ENCODE results near the gene CCSER1. TPM values are rescaled to one million over a fixed set of nuclear protein-coding genes. Genes with fewer than 3 reads are reported as not detected.
"Not testable (repeated sequence)": the region's sequence is repeated elsewhere in the genome, so short reads cannot be mapped to it uniquely, and the experiment has no call there.

Gene CCSER1
- total RNA-seq, 1 donor from 2014 or later: not detected

- not testable (repeated sequence) for DNase-seq (ENCODE audit: low read depth)
Measured at GRCh38 chr4:90911724-90912434, 784.7 kb downstream of the CCSER1 start.

GRCh38 chr4:90922174-90922573 lies 795.0 kb downstream of the CCSER1 start:
- DNase-seq (ENCODE audit: low read depth): no peak

GRCh38 chr4:90926957-90927356 lies 799.8 kb downstream of the CCSER1 start:
- no peak for DNase-seq (ENCODE audit: low read depth)

GRCh38 chr4:90943311-90943710 lies 816.1 kb downstream of the CCSER1 start:
- DNase-seq (ENCODE audit: low read depth): no peak

GRCh38 chr4:90946945-90947344 lies 819.8 kb downstream of the CCSER1 start:
- no peak for DNase-seq (ENCODE audit: low read depth)

- DNase-seq (ENCODE audit: low read depth): no peak
Measured at GRCh38 chr4:90950385-90950841, 823.2 kb downstream of the CCSER1 start.

- no peak for DNase-seq (ENCODE audit: low read depth)
Measured at GRCh38 chr4:90951037-90951436, 823.8 kb downstream of the CCSER1 start.

- peak; percentile 33 for DNase-seq (ENCODE audit: low read depth)
Measured at GRCh38 chr4:90958256-90958895, 831.2 kb downstream of the CCSER1 start.

GRCh38 chr4:90960433-90960832 lies 833.2 kb downstream of the CCSER1 start:
- no peak for DNase-seq (ENCODE audit: low read depth)

- no peak for DNase-seq (ENCODE audit: low read depth)
Measured at GRCh38 chr4:90960840-90961239, 833.6 kb downstream of the CCSER1 start.

- no peak for DNase-seq (ENCODE audit: low read depth)
Measured at GRCh38 chr4:90970021-90970420, 842.8 kb downstream of the CCSER1 start.

- no peak for DNase-seq (ENCODE audit: low read depth)
Measured at GRCh38 chr4:90977726-90978125, 850.5 kb downstream of the CCSER1 start.

- DNase-seq (ENCODE audit: low read depth): no peak
Measured at GRCh38 chr4:90979556-90979955, 852.4 kb downstream of the CCSER1 start.

- DNase-seq (ENCODE audit: low read depth): no peak
Measured at GRCh38 chr4:90982813-90983212, 855.6 kb downstream of the CCSER1 start.

GRCh38 chr4:90990284-90990683 lies 863.1 kb downstream of the CCSER1 start:
- DNase-seq (ENCODE audit: low read depth): no peak

GRCh38 chr4:90992213-90992612 lies 865.0 kb downstream of the CCSER1 start:
- no peak for DNase-seq (ENCODE audit: low read depth)

- DNase-seq (ENCODE audit: low read depth): no peak
Measured at GRCh38 chr4:90994851-90995574, 867.8 kb downstream of the CCSER1 start.

- no peak for DNase-seq (ENCODE audit: low read depth)
Measured at GRCh38 chr4:90995996-90996395, 868.8 kb downstream of the CCSER1 start.

- DNase-seq (ENCODE audit: low read depth): no peak
Measured at GRCh38 chr4:90996813-90997212, 869.6 kb downstream of the CCSER1 start.

- DNase-seq (ENCODE audit: low read depth): no peak
Measured at GRCh38 chr4:91015861-91016260, 888.7 kb downstream of the CCSER1 start.

- no peak for DNase-seq (ENCODE audit: low read depth)
Measured at GRCh38 chr4:91019513-91019912, 892.3 kb downstream of the CCSER1 start.
